ENCODE measurements around the gene SETD3.

DNA sequence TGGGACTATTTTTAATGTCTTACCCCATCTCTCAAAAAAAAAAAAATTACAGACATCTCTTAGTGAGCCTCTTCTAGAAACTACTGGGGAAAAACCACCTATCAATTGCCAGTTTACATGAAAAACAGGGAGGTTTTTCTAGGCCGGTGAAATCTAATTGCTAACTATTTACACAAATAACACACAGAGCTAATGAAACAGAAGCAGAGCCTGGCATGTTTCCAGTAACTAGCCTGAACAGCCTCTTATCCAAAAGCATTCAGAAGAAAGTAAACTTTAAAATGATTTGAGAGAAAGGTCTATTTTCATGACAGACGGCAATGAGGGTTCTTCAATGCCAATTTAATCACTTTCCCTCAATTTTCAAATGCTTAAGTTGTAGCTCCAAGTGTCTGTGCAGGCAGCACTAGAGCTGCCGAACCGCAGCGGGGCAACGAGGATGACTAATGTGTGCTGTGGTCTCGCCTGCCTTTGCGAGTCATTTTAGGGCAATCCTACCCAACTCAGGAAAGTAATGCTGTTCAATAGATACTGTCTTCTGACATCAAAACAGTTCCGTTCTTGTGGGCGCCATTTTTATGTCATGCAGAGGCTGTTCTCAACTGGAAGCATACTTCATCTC lies 84.6 kb downstream of the SETD3 start:
- TF ChIP-seq, protein P1, sequence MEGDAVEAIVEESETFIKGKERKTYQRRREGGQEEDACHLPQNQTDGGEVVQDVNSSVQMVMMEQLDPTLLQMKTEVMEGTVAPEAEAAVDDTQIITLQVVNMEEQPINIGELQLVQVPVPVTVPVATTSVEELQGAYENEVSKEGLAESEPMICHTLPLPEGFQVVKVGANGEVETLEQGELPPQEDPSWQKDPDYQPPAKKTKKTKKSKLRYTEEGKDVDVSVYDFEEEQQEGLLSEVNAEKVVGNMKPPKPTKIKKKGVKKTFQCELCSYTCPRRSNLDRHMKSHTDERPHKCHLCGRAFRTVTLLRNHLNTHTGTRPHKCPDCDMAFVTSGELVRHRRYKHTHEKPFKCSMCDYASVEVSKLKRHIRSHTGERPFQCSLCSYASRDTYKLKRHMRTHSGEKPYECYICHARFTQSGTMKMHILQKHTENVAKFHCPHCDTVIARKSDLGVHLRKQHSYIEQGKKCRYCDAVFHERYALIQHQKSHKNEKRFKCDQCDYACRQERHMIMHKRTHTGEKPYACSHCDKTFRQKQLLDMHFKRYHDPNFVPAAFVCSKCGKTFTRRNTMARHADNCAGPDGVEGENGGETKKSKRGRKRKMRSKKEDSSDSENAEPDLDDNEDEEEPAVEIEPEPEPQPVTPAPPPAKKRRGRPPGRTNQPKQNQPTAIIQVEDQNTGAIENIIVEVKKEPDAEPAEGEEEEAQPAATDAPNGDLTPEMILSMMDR (conservative IDR thresholded peaks at IDR 0.05; ENCODE audit: low read depth in 2 of 2) = no peak
- TF ChIP-seq JUNB (IDR thresholded peaks at IDR 0.05; ENCODE audit: unreplicated experiment) (no peak), EZH2phosphoT487 (IDR thresholded peaks at IDR 0.05; ENCODE audit: unreplicated experiment) (no peak), POLR2AphosphoS5 (IDR thresholded peaks at IDR 0.05; ENCODE audit: low read depth) (no peak), EZH2 (IDR thresholded peaks at IDR 0.05; ENCODE audit: low read depth, unreplicated experiment) (no peak), REST (IDR thresholded peaks at IDR 0.05; ENCODE audit: unreplicated experiment) (no peak), NANOG (IDR thresholded peaks at IDR 0.05; ENCODE audit: borderline replicate concordance) (no peak), ETS1 (IDR thresholded peaks at IDR 0.05) (no peak), STAT1 (IDR thresholded peaks at IDR 0.05; ENCODE audit: unreplicated experiment) (no peak), CREB1 (CRISPR knock-in tag; IDR thresholded peaks at IDR 0.05; ENCODE audit: low read depth) (no peak)
- TF ChIP-seq, protein P2, sequence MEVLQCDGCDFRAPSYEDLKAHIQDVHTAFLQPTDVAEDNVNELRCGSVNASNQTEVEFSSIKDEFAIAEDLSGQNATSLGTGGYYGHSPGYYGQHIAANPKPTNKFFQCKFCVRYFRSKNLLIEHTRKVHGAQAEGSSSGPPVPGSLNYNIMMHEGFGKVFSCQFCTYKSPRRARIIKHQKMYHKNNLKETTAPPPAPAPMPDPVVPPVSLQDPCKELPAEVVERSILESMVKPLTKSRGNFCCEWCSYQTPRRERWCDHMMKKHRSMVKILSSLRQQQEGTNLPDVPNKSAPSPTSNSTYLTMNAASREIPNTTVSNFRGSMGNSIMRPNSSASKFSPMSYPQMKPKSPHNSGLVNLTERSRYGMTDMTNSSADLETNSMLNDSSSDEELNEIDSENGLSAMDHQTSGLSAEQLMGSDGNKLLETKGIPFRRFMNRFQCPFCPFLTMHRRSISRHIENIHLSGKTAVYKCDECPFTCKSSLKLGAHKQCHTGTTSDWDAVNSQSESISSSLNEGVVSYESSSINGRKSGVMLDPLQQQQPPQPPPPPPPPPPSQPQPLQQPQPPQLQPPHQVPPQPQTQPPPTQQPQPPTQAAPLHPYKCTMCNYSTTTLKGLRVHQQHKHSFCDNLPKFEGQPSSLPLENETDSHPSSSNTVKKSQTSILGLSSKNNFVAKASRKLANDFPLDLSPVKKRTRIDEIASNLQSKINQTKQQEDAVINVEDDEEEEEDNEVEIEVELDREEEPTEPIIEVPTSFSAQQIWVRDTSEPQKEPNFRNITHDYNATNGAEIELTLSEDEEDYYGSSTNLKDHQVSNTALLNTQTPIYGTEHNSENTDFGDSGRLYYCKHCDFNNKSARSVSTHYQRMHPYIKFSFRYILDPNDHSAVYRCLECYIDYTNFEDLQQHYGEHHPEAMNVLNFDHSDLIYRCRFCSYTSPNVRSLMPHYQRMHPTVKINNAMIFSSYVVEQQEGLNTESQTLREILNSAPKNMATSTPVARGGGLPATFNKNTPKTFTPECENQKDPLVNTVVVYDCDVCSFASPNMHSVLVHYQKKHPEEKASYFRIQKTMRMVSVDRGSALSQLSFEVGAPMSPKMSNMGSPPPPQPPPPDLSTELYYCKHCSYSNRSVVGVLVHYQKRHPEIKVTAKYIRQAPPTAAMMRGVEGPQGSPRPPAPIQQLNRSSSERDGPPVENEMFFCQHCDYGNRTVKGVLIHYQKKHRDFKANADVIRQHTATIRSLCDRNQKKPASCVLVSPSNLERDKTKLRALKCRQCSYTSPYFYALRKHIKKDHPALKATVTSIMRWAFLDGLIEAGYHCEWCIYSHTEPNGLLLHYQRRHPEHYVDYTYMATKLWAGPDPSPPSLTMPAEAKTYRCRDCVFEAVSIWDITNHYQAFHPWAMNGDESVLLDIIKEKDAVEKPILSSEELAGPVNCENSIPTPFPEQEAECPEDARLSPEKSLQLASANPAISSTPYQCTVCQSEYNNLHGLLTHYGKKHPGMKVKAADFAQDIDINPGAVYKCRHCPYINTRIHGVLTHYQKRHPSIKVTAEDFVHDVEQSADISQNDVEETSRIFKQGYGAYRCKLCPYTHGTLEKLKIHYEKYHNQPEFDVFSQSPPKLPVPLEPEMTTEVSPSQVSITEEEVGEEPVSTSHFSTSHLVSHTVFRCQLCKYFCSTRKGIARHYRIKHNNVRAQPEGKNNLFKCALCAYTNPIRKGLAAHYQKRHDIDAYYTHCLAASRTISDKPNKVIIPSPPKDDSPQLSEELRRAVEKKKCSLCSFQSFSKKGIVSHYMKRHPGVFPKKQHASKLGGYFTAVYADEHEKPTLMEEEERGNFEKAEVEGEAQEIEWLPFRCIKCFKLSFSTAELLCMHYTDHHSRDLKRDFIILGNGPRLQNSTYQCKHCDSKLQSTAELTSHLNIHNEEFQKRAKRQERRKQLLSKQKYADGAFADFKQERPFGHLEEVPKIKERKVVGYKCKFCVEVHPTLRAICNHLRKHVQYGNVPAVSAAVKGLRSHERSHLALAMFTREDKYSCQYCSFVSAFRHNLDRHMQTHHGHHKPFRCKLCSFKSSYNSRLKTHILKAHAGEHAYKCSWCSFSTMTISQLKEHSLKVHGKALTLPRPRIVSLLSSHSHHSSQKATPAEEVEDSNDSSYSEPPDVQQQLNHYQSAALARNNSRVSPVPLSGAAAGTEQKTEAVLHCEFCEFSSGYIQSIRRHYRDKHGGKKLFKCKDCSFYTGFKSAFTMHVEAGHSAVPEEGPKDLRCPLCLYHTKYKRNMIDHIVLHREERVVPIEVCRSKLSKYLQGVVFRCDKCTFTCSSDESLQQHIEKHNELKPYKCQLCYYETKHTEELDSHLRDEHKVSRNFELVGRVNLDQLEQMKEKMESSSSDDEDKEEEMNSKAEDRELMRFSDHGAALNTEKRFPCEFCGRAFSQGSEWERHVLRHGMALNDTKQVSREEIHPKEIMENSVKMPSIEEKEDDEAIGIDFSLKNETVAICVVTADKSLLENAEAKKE (CRISPR knock-in tag; IDR thresholded peaks at IDR 0.05) = no peak
